HL-60 (cell line): ENCODE results near the gene EPB41.

Source experiments
- DNase-seq, 2 experiments: peaks; one replicate each; pipeline ENCODE4 v3.0.0-alpha.2; 2010 to 2020; ENCODE audit warnings: low read depth in 1 of 2, low spot score in 1 of 2
- H3K27ac ChIP-seq: fragments of 250-450 bp; sonication (Bioruptor Pico); replicated peaks from 2 replicates; pipeline ENCODE4 v1.5.1; 2020; ENCODE audit warnings: mild to moderate bottlenecking, moderate library complexity
- H3K27me3 ChIP-seq: fragments of 250-450 bp; sonication (Bioruptor Pico); 2 replicates; pipeline ENCODE4 v1.5.1; 2021; ENCODE audit warnings: mild to moderate bottlenecking, moderate library complexity; ENCODE audit not compliant: insufficient read depth, poor library complexity, severe bottlenecking
- H3K4me3 ChIP-seq: replicated peaks from 2 replicates; pipeline ENCODE4 v1.5.1; 2011; ENCODE audit warnings: mild to moderate bottlenecking, control low read depth, low read length; ENCODE audit not compliant: insufficient read depth
- GABPA ChIP-seq: IDR thresholded peaks from 2 replicates; pipeline ENCODE4 v1.6.1; 2012; ENCODE audit warnings: low read depth
- POLR2AphosphoS5 ChIP-seq: IDR thresholded peaks from 2 replicates; pipeline ENCODE4 v1.6.1; 2012; ENCODE audit warnings: low read depth
- REST ChIP-seq: IDR thresholded peaks from 2 replicates; pipeline ENCODE4 v1.6.1; 2012; ENCODE audit warnings: low read depth; ENCODE audit not compliant: insufficient replicate concordance
- SPI1 ChIP-seq: IDR thresholded peaks from 2 replicates; pipeline ENCODE4 v1.6.1; 2012; ENCODE audit warnings: low read depth, mild to moderate bottlenecking, borderline replicate concordance
- TF ChIP-seq, protein P1 (sequence below): IDR thresholded peaks from one replicate; pipeline ENCODE4 v1.5.1; 2011; ENCODE audit warnings: low read length, control low read depth, inconsistent platforms; ENCODE audit not compliant: insufficient read depth

The EPB41 gene

GRCh38 chr1:28925350-28925891 lies 11.1 kb downstream of the EPB41 start:
- Histone ChIP-seq H3K4me3 (no peak overlapping the region), H3K27ac (peak overlapping the region; percentile 69), H3K27me3 (no peaks in the 10 kb centered on the region)
- no peak for DNase-seq
- TF ChIP-seq POLR2AphosphoS5 (no peak), SPI1 (no peak), REST (no peak), GABPA (no peak)
- TF ChIP-seq, protein P1, sequence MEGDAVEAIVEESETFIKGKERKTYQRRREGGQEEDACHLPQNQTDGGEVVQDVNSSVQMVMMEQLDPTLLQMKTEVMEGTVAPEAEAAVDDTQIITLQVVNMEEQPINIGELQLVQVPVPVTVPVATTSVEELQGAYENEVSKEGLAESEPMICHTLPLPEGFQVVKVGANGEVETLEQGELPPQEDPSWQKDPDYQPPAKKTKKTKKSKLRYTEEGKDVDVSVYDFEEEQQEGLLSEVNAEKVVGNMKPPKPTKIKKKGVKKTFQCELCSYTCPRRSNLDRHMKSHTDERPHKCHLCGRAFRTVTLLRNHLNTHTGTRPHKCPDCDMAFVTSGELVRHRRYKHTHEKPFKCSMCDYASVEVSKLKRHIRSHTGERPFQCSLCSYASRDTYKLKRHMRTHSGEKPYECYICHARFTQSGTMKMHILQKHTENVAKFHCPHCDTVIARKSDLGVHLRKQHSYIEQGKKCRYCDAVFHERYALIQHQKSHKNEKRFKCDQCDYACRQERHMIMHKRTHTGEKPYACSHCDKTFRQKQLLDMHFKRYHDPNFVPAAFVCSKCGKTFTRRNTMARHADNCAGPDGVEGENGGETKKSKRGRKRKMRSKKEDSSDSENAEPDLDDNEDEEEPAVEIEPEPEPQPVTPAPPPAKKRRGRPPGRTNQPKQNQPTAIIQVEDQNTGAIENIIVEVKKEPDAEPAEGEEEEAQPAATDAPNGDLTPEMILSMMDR: no peak

DNA sequence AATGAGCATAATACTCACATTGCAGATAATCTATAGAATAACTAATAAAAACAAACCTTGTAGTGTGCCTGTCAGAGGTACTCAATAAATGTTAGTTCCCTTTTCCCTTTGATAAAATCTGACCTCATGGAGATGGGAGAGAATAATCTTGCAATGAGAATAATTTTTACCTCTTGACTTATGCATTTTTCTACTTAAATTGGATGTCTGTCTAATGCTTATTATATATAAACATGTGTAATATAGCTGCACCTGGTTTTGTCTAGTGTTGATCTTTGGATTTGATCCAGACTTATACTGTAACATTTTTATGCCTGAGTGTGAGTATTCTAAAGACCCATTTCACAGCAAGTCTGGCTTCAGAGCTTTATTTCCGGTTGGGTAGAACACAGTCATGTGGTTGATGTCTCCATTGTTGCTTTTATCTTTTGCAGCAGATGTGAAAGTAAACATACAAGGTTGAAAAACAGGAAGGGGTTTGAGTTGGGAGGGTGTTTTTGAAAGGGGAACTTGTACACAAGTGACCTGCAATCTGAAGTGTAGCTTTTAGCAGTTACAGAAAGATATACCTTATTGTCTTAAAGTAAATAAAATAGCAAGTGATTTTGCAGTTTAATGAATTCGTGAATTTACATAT lies 12.4 kb downstream of the EPB41 start:
- Histone ChIP-seq H3K27ac (peak overlapping the region; percentile 69), H3K27me3 (no peaks in the 10 kb centered on the region), H3K4me3 (no peak overlapping the region)
- TF ChIP-seq REST: no peak
- TF ChIP-seq GABPA: no peak
- peak; percentile 45; the same call in 1 of the 2 replicates for TF ChIP-seq POLR2AphosphoS5
- peak; percentile 94 for TF ChIP-seq SPI1
- peak; percentile 55 to 86 for DNase-seq

DNA sequence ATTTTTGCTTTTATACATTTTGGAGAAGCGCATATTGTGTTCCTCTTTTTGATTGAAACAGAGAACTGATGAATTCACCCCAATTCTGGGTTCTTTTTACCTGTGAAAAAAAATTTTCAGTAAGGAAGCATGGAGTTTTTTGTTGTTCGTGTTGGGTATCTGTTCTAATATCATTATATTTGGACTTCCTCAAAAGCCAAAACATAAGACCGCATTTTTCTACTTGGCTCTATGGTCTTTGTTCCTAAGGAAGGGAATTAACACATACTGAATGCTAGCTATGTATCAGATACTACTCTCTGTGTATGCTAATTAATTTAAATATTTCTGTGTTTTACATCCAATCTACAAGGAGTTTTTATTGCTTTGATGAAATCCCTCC lies 12.9 kb downstream of the EPB41 start:
- H3K27me3 ChIP-seq: no peaks in the 10 kb centered on the region
- TF ChIP-seq, protein P1: no peak
- TF ChIP-seq REST (no peak), GABPA (no peak), POLR2AphosphoS5 (no peak), SPI1 (no peak)
- H3K27ac ChIP-seq: peak overlapping the region; percentile 69
- DNase-seq: no peak
- no peak overlapping the region for H3K4me3 ChIP-seq
